ENCODE results near the gene CLEC4G. TPM values are rescaled to one million over a fixed set of nuclear protein-coding genes. Genes with fewer than 3 reads are reported as not detected.

The CLEC4G gene
- total and polyA plus RNA-seq, 9 of the 15 experiments (the other 6 are each of a cell fraction or from before 2014, with no cell fraction given), result not detected

DNA sequence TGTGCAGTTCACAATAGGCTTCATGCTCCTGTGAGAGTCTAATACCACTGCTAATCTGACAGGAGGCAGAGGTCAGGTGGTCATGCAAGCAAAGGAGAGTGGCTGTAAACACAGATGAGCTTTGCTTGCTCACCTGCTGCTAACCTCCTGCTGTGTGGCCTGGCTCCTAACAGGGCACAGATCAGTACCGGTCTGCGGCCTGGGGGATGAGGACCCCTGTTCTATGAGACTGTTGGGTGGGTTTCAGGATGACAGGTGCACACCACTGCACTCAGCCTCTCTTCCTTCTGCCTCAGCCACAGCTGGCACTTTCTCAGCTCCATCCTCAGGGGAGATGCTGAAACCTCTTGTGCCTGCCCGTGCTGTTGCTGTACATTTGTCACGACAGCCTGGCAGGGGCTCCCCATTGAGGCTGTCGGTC is 9.7 kb downstream of the CLEC4G start:
- no peak for DNase-seq (ENCODE audit: extremely low read depth in 1 of 4, low spot score in 3 of 4)
- Histone ChIP-seq H3K79me2 (ENCODE audit: control insufficient read depth, insufficient read depth, low read length) (no peaks in the 10 kb centered on the region), H3K9ac (ENCODE audit: insufficient read depth in 1 of 2, low read depth in 2 of 2, low read length in 2 of 2) (0 out of 4 replicates have a peak overlapping the region, but pooled peaks of 1 of the 2 experiments have one; percentile 26), H3K36me3 (ENCODE audit: control insufficient read depth, insufficient read depth, low read length) (no peaks in the 10 kb centered on the region), H2AFZ (ENCODE audit: low read depth, low read length) (no peak overlapping the region), H3K4me2 (ENCODE audit: insufficient read depth, low read length) (no peak overlapping the region), H3K9me3 (replicated peaks; ENCODE audit: control insufficient read depth, insufficient read depth, low read depth, low read length) (no peaks in the 10 kb centered on the region), H3K4me1 (replicated peaks in 1 of 2; ENCODE audit: control insufficient read depth in 2 of 2, insufficient read depth in 2 of 2, low read length in 2 of 2) (no peaks in the 10 kb centered on the region), H3K27me3 (ENCODE audit: control insufficient read depth in 2 of 2, insufficient read depth in 2 of 2, low read length in 2 of 2) (peaks cover 8 to 42% of the 10 kb centered on the region in 2 experiments), H3K4me3 (no peak overlapping the region), H4K20me1 (replicated peaks; ENCODE audit: control insufficient read depth, insufficient read depth, low read length) (no peaks in the 10 kb centered on the region), H3K27ac (ENCODE audit: extremely low read depth, low read depth, low read length) (no peak overlapping the region), H3K9me1 (ENCODE audit: control insufficient read depth, insufficient read depth, low read length) (no peaks in the 10 kb centered on the region)
- ATAC-seq, result no peak
- WGBS (ENCODE audit: insufficient coverage, low coverage, missing lambda C conversion rate), result 6% methylated on average over 5 of the region's 5 CpGs
- in situ Hi-C loops (cut with MboI), result no loop called here
- POLR2A ChIA-PET, result interaction anchor here (0.6 to 0.8 kb wide), 2 partner anchors 10 to 41 kb away, joined by 3 read pairs; partner anchors contain the start of genes CLEC4G and TRAPPC5
- no peak for FAIRE-seq
- TF ChIP-seq EP300 (IDR thresholded peaks at IDR 0.05; ENCODE audit: low read length), result no peak
- TF ChIP-seq, protein P1, sequence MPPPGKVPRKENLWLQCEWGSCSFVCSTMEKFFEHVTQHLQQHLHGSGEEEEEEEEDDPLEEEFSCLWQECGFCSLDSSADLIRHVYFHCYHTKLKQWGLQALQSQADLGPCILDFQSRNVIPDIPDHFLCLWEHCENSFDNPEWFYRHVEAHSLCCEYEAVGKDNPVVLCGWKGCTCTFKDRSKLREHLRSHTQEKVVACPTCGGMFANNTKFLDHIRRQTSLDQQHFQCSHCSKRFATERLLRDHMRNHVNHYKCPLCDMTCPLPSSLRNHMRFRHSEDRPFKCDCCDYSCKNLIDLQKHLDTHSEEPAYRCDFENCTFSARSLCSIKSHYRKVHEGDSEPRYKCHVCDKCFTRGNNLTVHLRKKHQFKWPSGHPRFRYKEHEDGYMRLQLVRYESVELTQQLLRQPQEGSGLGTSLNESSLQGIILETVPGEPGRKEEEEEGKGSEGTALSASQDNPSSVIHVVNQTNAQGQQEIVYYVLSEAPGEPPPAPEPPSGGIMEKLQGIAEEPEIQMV (tag; conservative IDR thresholded peaks at IDR 0.05; ENCODE audit: low read depth), result no peak
- TF ChIP-seq HMGN3 (IDR thresholded peaks at IDR 0.05; ENCODE audit: borderline replicate concordance, extremely low read depth, insufficient read length, low read depth, low read length), result no peak
- no peak for TF ChIP-seq GATA2 (CRISPR knock-in tag; IDR thresholded peaks at IDR 0.05)
- TF ChIP-seq CHCHD3 (CRISPR knock-in tag; IDR thresholded peaks at IDR 0.05), result no peak
- no peak for TF ChIP-seq ZNF146 (CRISPR knock-in tag; IDR thresholded peaks at IDR 0.05; ENCODE audit: unreplicated experiment)
- TF ChIP-seq TEAD2 (tag; IDR thresholded peaks at IDR 0.05), result no peak
- TF ChIP-seq JUNB (CRISPR knock-in tag; conservative IDR thresholded peaks at IDR 0.05), result no peak
- no peak for TF ChIP-seq ZNF24 (IDR thresholded peaks at IDR 0.05)
- no peak for TF ChIP-seq ZNF134 (CRISPR knock-in tag; conservative IDR thresholded peaks at IDR 0.05)
- TF ChIP-seq TRIM28 (IDR thresholded peaks at IDR 0.05), result no peak
- TF ChIP-seq ZNF41 (CRISPR knock-in tag; conservative IDR thresholded peaks at IDR 0.05), result no peak
- no peak for TF ChIP-seq ADNP (tag; IDR thresholded peaks at IDR 0.05)
- no peak for TF ChIP-seq CREM (IDR thresholded peaks at IDR 0.05; ENCODE audit: low read depth)
- no peak for TF ChIP-seq JUND (IDR thresholded peaks at IDR 0.05; ENCODE audit: borderline replicate concordance, low read depth, low read length)
- TF ChIP-seq JUND (tag; IDR thresholded peaks at IDR 0.05; ENCODE audit: borderline replicate concordance, low read depth, low read length), result no peak
- no peak for TF ChIP-seq ZNF311 (CRISPR knock-in tag; IDR thresholded peaks at IDR 0.05)
- TF ChIP-seq IRF2 (CRISPR knock-in tag; IDR thresholded peaks at IDR 0.05), result no peak
- TF ChIP-seq, protein P2, sequence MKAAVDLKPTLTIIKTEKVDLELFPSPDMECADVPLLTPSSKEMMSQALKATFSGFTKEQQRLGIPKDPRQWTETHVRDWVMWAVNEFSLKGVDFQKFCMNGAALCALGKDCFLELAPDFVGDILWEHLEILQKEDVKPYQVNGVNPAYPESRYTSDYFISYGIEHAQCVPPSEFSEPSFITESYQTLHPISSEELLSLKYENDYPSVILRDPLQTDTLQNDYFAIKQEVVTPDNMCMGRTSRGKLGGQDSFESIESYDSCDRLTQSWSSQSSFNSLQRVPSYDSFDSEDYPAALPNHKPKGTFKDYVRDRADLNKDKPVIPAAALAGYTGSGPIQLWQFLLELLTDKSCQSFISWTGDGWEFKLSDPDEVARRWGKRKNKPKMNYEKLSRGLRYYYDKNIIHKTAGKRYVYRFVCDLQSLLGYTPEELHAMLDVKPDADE (conservative IDR thresholded peaks at IDR 0.05; ENCODE audit: control insufficient read depth, low read depth, low read length), result no peak
- TF ChIP-seq ZNF239 (CRISPR knock-in tag; IDR thresholded peaks at IDR 0.05), result no peak
- no TSS peak for BruUV-seq (replicated peaks)
- intact Hi-C loops (cut with micrococcal nuclease), result no loop called here
- CTCF ChIA-PET (ENCODE audit: low intra/inter-chr PET ratio), result no interaction called here
